GM12878 (cell line): Measurements from ENCODE around the gene ABCG4. TPM values are rescaled to one million over a fixed set of nuclear protein-coding genes. Genes with fewer than 3 reads are reported as not detected.

Experiments used
- ATF3 ChIP-seq: IDR thresholded peaks from 2 replicates; pipeline ENCODE4 v1.6.1; 2011; ENCODE audit warnings: low read depth, mild to moderate bottlenecking, low read length, moderate library complexity, borderline replicate concordance; ENCODE audit errors: extremely low read depth
- BCLAF1 ChIP-seq: fragments of 450-650 bp; IDR thresholded peaks from 2 replicates; pipeline ENCODE4 v1.6.1; 2017; ENCODE audit warnings: antibody characterized with exemption, mild to moderate bottlenecking, moderate library complexity
- CEBPB ChIP-seq, 2 experiments: fragments of 150-350 bp in 1 of 2; IDR thresholded peaks; 2 replicates each; pipeline ENCODE4 v1.6.1; 2012 to 2014; ENCODE audit warnings: low read depth in 2 of 2, low read length in 2 of 2, borderline replicate concordance in 1 of 2, inconsistent platforms in 1 of 2
- CHD2 ChIP-seq: IDR thresholded peaks from 2 replicates; pipeline ENCODE4 v1.6.1; 2011; ENCODE audit warnings: low read depth, low read length, improper control_type of control experiment, borderline replicate concordance
- GATAD2B ChIP-seq: fragments of 450-650 bp; conservative IDR thresholded peaks from 2 replicates; pipeline ENCODE4 v1.6.1; 2017; ENCODE audit warnings: low read depth, mild to moderate bottlenecking, moderate library complexity
- HSF1 ChIP-seq: fragments of 150-350 bp; IDR thresholded peaks from 2 replicates; pipeline ENCODE4 v1.6.1; 2014; ENCODE audit warnings: mild to moderate bottlenecking, low read depth, low read length
- IRF4 ChIP-seq: IDR thresholded peaks from 2 replicates; pipeline ENCODE4 v1.6.1; 2011; ENCODE audit warnings: low read depth, low read length
- KDM1A ChIP-seq: fragments of 200-600 bp; sonication (generic); IDR thresholded peaks from 2 replicates; pipeline ENCODE4 v1.6.1; 2016; ENCODE audit warnings: borderline replicate concordance
- KLF5 ChIP-seq: fragments of 450-650 bp; IDR thresholded peaks from 2 replicates; pipeline ENCODE4 v1.6.1; 2014; ENCODE audit warnings: mild to moderate bottlenecking; ENCODE audit not compliant: partially characterized antibody
- MEF2A ChIP-seq: IDR thresholded peaks from 2 replicates; pipeline ENCODE4 v1.6.1; 2011; ENCODE audit warnings: low read depth, mild to moderate bottlenecking, low read length, moderate library complexity; ENCODE audit not compliant: insufficient read depth
- MXI1 ChIP-seq: fragments of 150-350 bp; IDR thresholded peaks from 2 replicates; pipeline ENCODE4 v1.6.1; 2011; ENCODE audit warnings: low read depth, mild to moderate bottlenecking, inconsistent platforms, low read length, improper control_type of control experiment
- NBN ChIP-seq: fragments of 450-650 bp; IDR thresholded peaks from 2 replicates; pipeline ENCODE4 v1.6.1; 2016
- NR2F1 ChIP-seq: fragments of 450-650 bp; conservative IDR thresholded peaks from 2 replicates; pipeline ENCODE4 v1.6.1; 2017; ENCODE audit warnings: mild to moderate bottlenecking
- PBX3 ChIP-seq: IDR thresholded peaks from 2 replicates; pipeline ENCODE4 v1.6.1; 2011; ENCODE audit warnings: mild to moderate bottlenecking, low read depth, low read length, moderate library complexity; ENCODE audit not compliant: insufficient replicate concordance
- POLR2AphosphoS2 ChIP-seq: IDR thresholded peaks from 2 replicates; pipeline ENCODE4 v1.6.1; 2011; ENCODE audit warnings: low read depth, mild to moderate bottlenecking, low read length, improper control_type of control experiment, moderate library complexity
- RAD51 ChIP-seq: fragments of 450-650 bp; IDR thresholded peaks from 2 replicates; pipeline ENCODE4 v1.6.1; 2016; ENCODE audit warnings: moderate library complexity, mild to moderate bottlenecking, inconsistent platforms
- SKIL ChIP-seq: fragments of 450-650 bp; IDR thresholded peaks from 2 replicates; pipeline ENCODE4 v1.6.1; 2017; ENCODE audit warnings: mild to moderate bottlenecking, low read depth, inconsistent platforms; ENCODE audit not compliant: poor library complexity, severe bottlenecking
- SP1 ChIP-seq: IDR thresholded peaks from one replicate; pipeline ENCODE4 v1.6.1; 2011; ENCODE audit warnings: low read depth, low read length
- SREBF2 ChIP-seq: IDR thresholded peaks from 2 replicates; pipeline ENCODE4 v1.6.1; 2012; ENCODE audit warnings: mild to moderate bottlenecking, low read length
- TAF1 ChIP-seq: IDR thresholded peaks from 2 replicates; pipeline ENCODE4 v1.6.1; 2011; ENCODE audit warnings: mild to moderate bottlenecking, low read depth, low read length, borderline replicate concordance
- WRNIP1 ChIP-seq: IDR thresholded peaks from 2 replicates; pipeline ENCODE4 v1.6.1; 2011; ENCODE audit warnings: low read depth, low read length, improper control_type of control experiment, borderline replicate concordance
- ZNF24 ChIP-seq: fragments of 450-650 bp; IDR thresholded peaks from 2 replicates; pipeline ENCODE4 v1.6.1; 2017; ENCODE audit warnings: antibody characterized with exemption, mild to moderate bottlenecking
- ZNF622 ChIP-seq: fragments of 450-650 bp; IDR thresholded peaks from 2 replicates; pipeline ENCODE4 v1.6.1; 2017; ENCODE audit warnings: mild to moderate bottlenecking, inconsistent platforms
- polyA plus RNA-seq, 11 experiments: library from polyadenylated mRNA; depleted of rRNA in 4 of 11; unstranded in 6 of 11; stranded (reverse) in 5 of 11; fragments of >200 nt; fragmentation: Nextera tagmentation in 4 of 11; fragmentation: Illumina TruSeq in 1 of 11; extraction: Ambion mirVana in 4 of 11; extraction: Trizol in 1 of 11; gene quantifications; 1 replicate in 1 of 11; 2 replicates in 10 of 11; pipeline versions ENCODE4 v1.2.1 to v1.2.3, GENCODE V29; 2011 to 2016; ENCODE audit warnings: inconsistent platforms in 2 of 11, missing spikeins in 2 of 11, low read depth in 1 of 11
- total RNA-seq, 4 experiments: library from RNA; depleted of rRNA in 3 of 4; stranded (reverse); fragments of >200 nt in 3 of 4; fragmentation: Illumina TruSeq in 1 of 4; extraction: Trizol in 1 of 4; gene quantifications; 2 replicates each; pipeline versions ENCODE4 v1.2.1 to v1.2.3, GENCODE V29; 2013 to 2021

Gene ABCG4
- total and polyA plus RNA-seq, 10 of the 15 experiments (the other 5 are each of a cell fraction or from before 2014, with no cell fraction given) = not detected

- TF ChIP-seq NR2F1 (peak; percentile 68), CEBPB (IDR thresholded peaks at IDR 0.05; ENCODE audit: borderline replicate concordance in 1 of 2, low read depth in 2 of 2, low read length in 2 of 2) (no peak), GATAD2B (peak; percentile 38), WRNIP1 (peak; percentile 93; the same call in 1 of the 2 replicates), SKIL (peak; percentile 63), RAD51 (peak; percentile 97), TAF1 (peak; percentile 85; the same call in 1 of the 2 replicates), CHD2 (no peak; the same call in 1 of the 2 replicates), IRF4 (peak; percentile 50), BCLAF1 (no peak), KLF5 (no peak), HSF1 (no peak), KDM1A (no peak), SP1 (peak; percentile 52), MEF2A (no peak), MXI1 (peak; percentile 94; the same call in 1 of the 2 replicates), ZNF622 (no peak), POLR2AphosphoS2 (no peak; the same call in 1 of the 2 replicates), SREBF2 (no peak), ZNF24 (peak; percentile 52; the same call in 1 of the 2 replicates), PBX3 (peak; percentile 73), NBN (peak; percentile 79; the same call in 1 of the 2 replicates), ATF3 (peak; percentile 40; the same call in 1 of the 2 replicates)
Observed at GRCh38 chr11:119101759-119102423, 47.0 kb upstream of the ABCG4 start, which contains the start of gene DPAGT1 (continued).
